ENCODE results near the gene SSR1. TPM values are rescaled to one million over a fixed set of nuclear protein-coding genes. Genes with fewer than 3 reads are reported as not detected.

The SSR1 gene
- total and polyA plus RNA-seq, 2 of the 13 experiments (the other 11 are each of a cell fraction or from before 2014, with no cell fraction given): 203 to 243 TPM

GRCh38 chr6:7270320-7271204 lies 42.4 kb downstream of the SSR1 start:
- ChIA-PET POLR2A (interaction anchor here (0.6 to 1.8 kb wide), 8 partner anchors 9 to 594 kb away, joined by 3 to 16 read pairs (median 4); partner anchors contain the start of genes CAGE1 and RIOK1), CTCF (ENCODE audit: low intra/inter-chr PET ratio, low total read pairs) (no interaction called here)
- in situ Hi-C loops (cut with HindIII; ENCODE audit: extremely low pct_ligation_motif_present, low pct_unique_long_range_greater_than_20kb): no loop called here
- Histone ChIP-seq H3K4me2 (ENCODE audit: low read depth, low read length) (peak overlapping the region; percentile 51), H3K4me1 (ENCODE audit: insufficient read depth, low read length) (peaks cover 45% of the 10 kb centered on the region), H3K9ac (ENCODE audit: insufficient read depth, low read depth, low read length) (no peak overlapping the region; the same call in 1 of the 2 replicates), H3K36me3 (replicated peaks in 1 of 2; ENCODE audit: control insufficient read depth in 1 of 2, insufficient read depth in 2 of 2, low read length in 2 of 2) (no peaks in the 10 kb centered on the region), H2AFZ (ENCODE audit: low read length) (no peak overlapping the region), H3K4me3 (replicated peaks in 1 of 3; ENCODE audit: insufficient read depth in 1 of 3, low read depth in 2 of 3, low read length in 3 of 3) (peak overlapping the region in 2 of 3 experiments; percentile 13 to 31; a peak in 3 of 6 replicates), H4K20me1 (ENCODE audit: insufficient read depth, low read length) (no peaks in the 10 kb centered on the region), H3K27me3 (ENCODE audit: control insufficient read depth in 1 of 2, insufficient read depth in 2 of 2, low read length in 2 of 2) (no peaks in the 10 kb centered on the region), H3K9me3 (ENCODE audit: low read length) (no peaks in the 10 kb centered on the region), H3K79me2 (ENCODE audit: insufficient read depth, low read length) (no peaks in the 10 kb centered on the region), H3K27ac (ENCODE audit: extremely low read length, insufficient read depth, low read length) (peak overlapping the region; percentile 72)
- WGBS (ENCODE audit: low lambda C conversion rate): 38% methylated on average over 16 of the region's 16 CpGs
- intact Hi-C loops (cut with micrococcal nuclease; ENCODE audit: unreplicated experiment): no loop called here
- ATAC-seq (peak; percentile 95), DNase-seq (ENCODE audit: low spot score) (peak; percentile 94), FAIRE-seq (peak; percentile 98)
- BruUV-seq (replicated peaks): no TSS peak
- TF ChIP-seq HOXA5 (CRISPR knock-in tag; IDR thresholded peaks at IDR 0.05): no peak
- TF ChIP-seq E2F2 (CRISPR knock-in tag; IDR thresholded peaks at IDR 0.05; ENCODE audit: borderline replicate concordance): no peak
- TF ChIP-seq CREBL2 (CRISPR knock-in tag; IDR thresholded peaks at IDR 0.05; ENCODE audit: borderline replicate concordance): no peak
- no peak for TF ChIP-seq NFE2L1 (CRISPR knock-in tag; IDR thresholded peaks at IDR 0.05; ENCODE audit: borderline replicate concordance)
- TF ChIP-seq ZGPAT (CRISPR knock-in tag; IDR thresholded peaks at IDR 0.05): peak; percentile 63
- TF ChIP-seq ZC3H13 (CRISPR knock-in tag; IDR thresholded peaks at IDR 0.05): 0 out of 2 replicates have a peak, but pooled peaks have one; percentile 9
- peak; percentile 92 for TF ChIP-seq ZNF331 (CRISPR knock-in tag; IDR thresholded peaks at IDR 0.05)
- no peak for TF ChIP-seq ZSCAN9 (CRISPR knock-in tag; IDR thresholded peaks at IDR 0.05; ENCODE audit: borderline replicate concordance)
- 0 out of 2 replicates have a peak, but pooled peaks have one; percentile 27 for TF ChIP-seq RBFOX2 (IDR thresholded peaks at IDR 0.05; ENCODE audit: low read depth, low read length)
- TF ChIP-seq NR2F6 (IDR thresholded peaks at IDR 0.05): peak; percentile 85
- TF ChIP-seq NR2F6 (CRISPR knock-in tag; IDR thresholded peaks at IDR 0.05): peak; percentile 92
- TF ChIP-seq ZNF281 (CRISPR knock-in tag; IDR thresholded peaks at IDR 0.05; ENCODE audit: borderline replicate concordance): 0 out of 2 replicates have a peak, but pooled peaks have one; percentile 13
- TF ChIP-seq ZBTB2 (CRISPR knock-in tag; IDR thresholded peaks at IDR 0.05; ENCODE audit: low read depth): no peak
- TF ChIP-seq BRD4 (CRISPR knock-in tag; IDR thresholded peaks at IDR 0.05): 0 out of 2 replicates have a peak, but pooled peaks have one; percentile 37
- no peak for TF ChIP-seq IRX3 (CRISPR knock-in tag; IDR thresholded peaks at IDR 0.05; ENCODE audit: borderline replicate concordance, low read depth)
